ENCODE results near the gene CASP10. TPM values are rescaled to one million over a fixed set of nuclear protein-coding genes. Genes with fewer than 3 reads are reported as not detected.

The CASP10 gene
- total and polyA plus RNA-seq, 2 of the 4 experiments (the other 2 are of a cell fraction) = 0.12 to 0.90 TPM

DNA sequence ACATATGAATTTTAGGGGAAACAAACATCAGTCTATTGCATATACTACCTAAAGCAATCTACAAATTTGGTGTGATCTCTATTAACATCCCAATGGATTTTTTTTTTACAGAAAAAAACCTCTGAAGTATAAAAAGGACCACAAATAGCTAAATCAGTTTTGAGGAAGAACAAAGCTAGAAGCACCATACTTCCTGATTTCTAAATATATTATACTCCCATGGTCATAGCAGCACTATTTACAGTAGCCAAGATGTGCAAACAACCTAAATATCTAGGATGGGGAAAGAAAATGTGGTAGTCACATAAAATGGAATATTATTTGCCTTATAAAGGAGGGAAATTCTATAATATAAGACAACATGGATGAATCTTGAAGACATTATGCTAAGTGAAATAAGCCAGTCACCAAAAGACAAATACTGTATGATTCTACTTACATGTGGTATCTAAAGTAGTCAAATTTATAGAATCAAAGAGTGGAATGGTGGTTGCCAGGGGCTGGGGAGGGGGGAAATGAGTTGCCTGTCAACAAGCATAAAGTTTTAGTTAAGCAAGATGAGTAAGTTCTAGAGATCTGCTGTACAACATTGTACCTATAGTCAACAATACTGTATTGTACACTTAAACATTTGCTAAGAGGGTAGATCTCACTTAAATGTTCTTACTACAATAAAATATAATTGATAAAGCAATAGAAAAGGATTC is 59.8 kb downstream of the CASP10 start:
- H4K20me1 ChIP-seq (ENCODE audit: insufficient read depth, low read length) = no peaks in the 10 kb centered on the region
- no peak overlapping the region for H3K4me3 ChIP-seq (ENCODE audit: insufficient read depth, low read depth, low read length)
- H2BK5ac ChIP-seq (ENCODE audit: low read depth, low read length, poor library complexity, severe bottlenecking) = no peak overlapping the region
- H3K4ac ChIP-seq (ENCODE audit: low read depth, low read length) = no peak overlapping the region
- ChIA-PET CTCF (no interaction called here), POLR2A (ENCODE audit: unreplicated experiment) (no interaction called here)
- H4K91ac ChIP-seq (ENCODE audit: insufficient read depth, low read depth, low read length) = no peak overlapping the region
- intact Hi-C loops (cut with micrococcal nuclease) = no loop called here
- H3K79me1 ChIP-seq (ENCODE audit: low read depth in 1 of 2, low read length in 2 of 2) = no peaks in the 10 kb centered on the region
- no peak overlapping the region for H4K5ac ChIP-seq (ENCODE audit: low read depth, low read length)
- H3K4me1 ChIP-seq (ENCODE audit: control insufficient read depth, insufficient read depth, low read length) = peaks cover 2% of the 10 kb centered on the region
- no peak overlapping the region for H3K56ac ChIP-seq (ENCODE audit: extremely low read depth, insufficient read depth, low read length)
- ATAC-seq (ENCODE audit: low read depth) = no peak
- H2BK20ac ChIP-seq (ENCODE audit: low read depth, low read length) = no peak overlapping the region
- H3K4me2 ChIP-seq (ENCODE audit: low read depth, low read length) = no peak overlapping the region
- no peak overlapping the region for H2AK5ac ChIP-seq (ENCODE audit: low read depth, low read length)
- no peak overlapping the region for H3K14ac ChIP-seq (replicated peaks; ENCODE audit: low read depth, low read length)
- TF ChIP-seq CEBPB (IDR thresholded peaks at IDR 0.05; ENCODE audit: low read depth, low read length) (no peak), MAZ (IDR thresholded peaks at IDR 0.05; ENCODE audit: borderline replicate concordance, low read depth, low read length) (no peak), MAFK (IDR thresholded peaks at IDR 0.05; ENCODE audit: low read depth, low read length) (no peak)
- TF ChIP-seq, protein P1, sequence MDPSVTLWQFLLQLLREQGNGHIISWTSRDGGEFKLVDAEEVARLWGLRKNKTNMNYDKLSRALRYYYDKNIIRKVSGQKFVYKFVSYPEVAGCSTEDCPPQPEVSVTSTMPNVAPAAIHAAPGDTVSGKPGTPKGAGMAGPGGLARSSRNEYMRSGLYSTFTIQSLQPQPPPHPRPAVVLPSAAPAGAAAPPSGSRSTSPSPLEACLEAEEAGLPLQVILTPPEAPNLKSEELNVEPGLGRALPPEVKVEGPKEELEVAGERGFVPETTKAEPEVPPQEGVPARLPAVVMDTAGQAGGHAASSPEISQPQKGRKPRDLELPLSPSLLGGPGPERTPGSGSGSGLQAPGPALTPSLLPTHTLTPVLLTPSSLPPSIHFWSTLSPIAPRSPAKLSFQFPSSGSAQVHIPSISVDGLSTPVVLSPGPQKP (IDR thresholded peaks at IDR 0.05; ENCODE audit: borderline replicate concordance, low read depth, low read length) = no peak
- H3K27ac ChIP-seq (ENCODE audit: insufficient read depth, low read length) = no peak overlapping the region
- peaks cover 3% of the 10 kb centered on the region; the same call in 1 of the 2 replicates for H3K9me1 ChIP-seq (ENCODE audit: insufficient read depth, low read length)
- DNase-seq = no peak
- H3K36me3 ChIP-seq (ENCODE audit: control insufficient read depth, insufficient read depth, low read length) = no peaks in the 10 kb centered on the region
- H2BK120ac ChIP-seq (ENCODE audit: low read depth, low read length) = no peak overlapping the region
- in situ Hi-C loops (cut with MboI; ENCODE audit: low sequenced_read_pairs) = loop anchor here (25.0 kb wide), 1 partner anchor 370 kb away; a partner anchor contains a TSS
- dilution Hi-C loops (cut with HindIII; ENCODE audit: low sequenced_read_pairs, unreplicated experiment) = no loop called here
- no peak overlapping the region for H3K18ac ChIP-seq (ENCODE audit: low read depth, low read length)
- H2AK9ac ChIP-seq (replicated peaks; ENCODE audit: low read depth, low read length, poor library complexity) = no peak overlapping the region
- no TSS peak for BruUV-seq (replicated peaks)
- no peaks in the 10 kb centered on the region for H3K27me3 ChIP-seq (ENCODE audit: control insufficient read depth, insufficient read depth, low read length)
- H3K9ac ChIP-seq (ENCODE audit: low read depth, low read length) = no peak overlapping the region
- H3K23ac ChIP-seq (ENCODE audit: low read depth, low read length) = no peak overlapping the region
- peaks cover 2% of the 10 kb centered on the region; the same call in 1 of the 2 replicates for H3K9me3 ChIP-seq (ENCODE audit: control insufficient read depth, insufficient read depth, low read length)
- H4K8ac ChIP-seq (ENCODE audit: low read depth in 2 of 2, low read length in 2 of 2) = no peak overlapping the region
- H2AFZ ChIP-seq (replicated peaks; ENCODE audit: low read length, poor library complexity) = no peak overlapping the region
- no peak overlapping the region for H2BK15ac ChIP-seq (ENCODE audit: low read depth, low read length)

Data from IMR-90 (cell line).